GM21390 (cell line): ENCODE data around the gene ABCA5.
"Not testable (repeated sequence)": the region's sequence is repeated elsewhere in the genome, so short reads cannot be mapped to it uniquely, and the experiment has no call there.

Experiments used
- ATAC-seq: cut with Tn5 transposase; IDR thresholded peaks from one replicate; pipeline ENCODE4 v1.9.1; 2021; ENCODE audit not compliant: unreplicated experiment

Gene ABCA5

GRCh38 chr17:69326377-69327059 is 415 bp downstream of the ABCA5 start:
- peak; percentile 1 for ATAC-seq

DNA sequence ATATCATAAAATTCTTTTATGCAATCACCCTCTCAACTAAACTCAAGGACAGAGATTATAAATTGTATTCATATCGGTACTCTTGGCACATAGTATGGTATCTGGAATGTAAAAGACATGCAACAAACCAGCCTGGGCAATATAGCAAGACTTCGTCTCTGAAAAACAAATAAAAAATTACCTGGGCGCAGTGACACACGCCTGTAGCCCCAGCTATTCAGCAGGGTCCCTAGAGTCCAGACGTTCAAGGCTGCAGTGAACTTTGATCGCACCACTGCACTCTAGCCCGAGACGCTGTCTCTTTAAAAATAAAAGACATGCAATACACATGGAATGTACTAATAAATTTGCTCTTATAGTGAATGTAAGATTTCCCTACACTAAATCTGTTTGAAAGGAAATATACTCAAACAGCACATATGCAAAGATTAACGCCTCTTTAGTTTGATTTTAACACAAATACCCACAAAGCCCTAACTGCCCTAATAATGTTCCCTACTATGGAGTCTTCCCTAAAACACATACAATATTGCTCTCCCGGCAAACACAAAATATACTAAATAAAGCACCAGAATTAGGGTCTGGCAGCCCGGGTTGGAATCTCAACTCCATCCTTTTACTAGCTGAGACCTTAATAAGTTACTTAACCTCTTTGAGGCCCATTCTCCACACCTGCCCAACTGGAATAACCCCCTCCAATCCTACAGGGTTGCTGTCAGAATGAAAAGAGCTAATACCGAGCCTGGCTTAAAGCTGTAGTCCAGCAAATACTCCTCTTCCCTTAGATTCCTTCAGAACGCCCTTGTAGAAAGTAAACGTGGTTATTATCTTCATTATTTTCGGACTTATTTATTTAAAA is 1.2 kb downstream of the ABCA5 start:
- no peak for ATAC-seq

- ATAC-seq: no peak
These were observed 3.1 kb downstream of the ABCA5 start for GRCh38 chr17:69323806-69324205.

DNA sequence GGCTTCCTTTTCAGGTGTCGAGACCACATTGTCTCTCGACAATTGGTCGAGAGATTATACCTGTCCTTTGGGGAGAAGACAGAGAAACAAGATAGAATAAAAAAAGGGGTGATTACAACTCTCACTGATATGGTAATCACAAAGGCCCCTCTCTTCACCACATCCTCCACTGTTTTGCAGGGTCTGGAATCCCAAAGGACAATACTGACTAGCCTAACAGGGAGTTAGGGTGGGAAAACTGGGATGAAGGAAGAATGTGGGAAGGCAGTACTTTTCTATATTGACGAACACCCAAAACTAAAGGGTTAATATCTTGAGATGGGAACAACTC is 6.1 kb downstream of the ABCA5 start:
- ATAC-seq: no peak

- no peak for ATAC-seq
These were observed 6.6 kb downstream of the ABCA5 start for GRCh38 chr17:69320210-69320907.

- no peak for ATAC-seq
These were observed 9.3 kb downstream of the ABCA5 start for GRCh38 chr17:69317625-69318024.

DNA sequence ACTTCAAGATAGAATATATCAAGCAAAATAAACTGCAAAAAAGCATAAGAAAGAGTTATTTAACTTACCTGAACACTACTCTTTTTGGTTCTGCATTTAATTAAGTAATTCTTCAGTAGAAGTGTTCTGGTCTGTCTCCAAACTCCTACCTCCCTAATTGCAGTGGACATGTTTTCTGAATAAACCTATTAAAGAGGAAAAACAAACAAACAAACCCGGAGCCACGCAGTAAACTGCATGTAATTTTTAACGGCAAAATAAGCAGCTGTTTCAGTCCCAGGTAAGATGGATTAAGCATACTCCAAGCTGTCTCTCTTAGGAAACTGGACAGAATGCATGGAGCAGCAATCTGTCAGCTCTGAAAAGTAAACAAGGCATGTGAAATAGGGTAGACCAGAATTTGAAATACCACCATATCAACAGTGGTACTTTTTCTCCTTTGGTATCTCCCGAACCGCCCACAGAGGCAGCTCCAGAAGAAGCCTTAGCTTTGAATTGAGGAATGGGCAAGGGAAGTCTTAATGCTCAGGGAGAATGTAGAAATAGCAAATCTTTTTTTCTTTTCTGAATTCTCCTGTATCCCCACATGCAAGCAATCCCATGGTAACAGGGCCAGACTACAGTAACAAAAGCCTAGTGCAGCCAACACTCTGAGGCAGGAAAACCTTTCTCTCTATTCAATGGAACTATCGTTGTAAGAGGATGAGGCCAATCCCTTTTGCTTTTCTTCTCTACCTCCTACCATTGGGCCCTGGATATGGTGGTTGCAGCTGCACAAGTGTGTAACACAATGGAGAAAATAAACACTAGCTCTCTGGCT is 12.5 kb downstream of the ABCA5 start:
- no peak for ATAC-seq

DNA sequence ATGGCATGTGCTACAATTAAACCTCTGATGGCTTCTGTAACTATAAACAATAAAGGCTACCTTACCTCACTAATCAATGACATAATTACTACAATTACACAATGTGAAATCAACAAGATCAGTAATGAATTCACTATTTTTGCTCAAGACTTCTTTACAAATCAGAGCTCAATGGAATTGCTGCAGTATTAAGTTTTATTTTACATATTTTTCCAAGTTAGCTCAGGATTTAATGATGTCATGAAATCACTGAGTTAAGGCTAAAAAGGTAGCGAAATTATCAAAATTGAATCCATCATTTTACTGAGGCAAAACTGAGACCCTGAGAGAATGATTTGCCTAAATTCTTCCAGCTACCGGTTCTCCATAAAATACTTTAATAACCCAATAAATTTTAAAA is 21.8 kb downstream of the ABCA5 start:
- no peak for ATAC-seq

- ATAC-seq: no peak
These were observed 24.3 kb downstream of the ABCA5 start for GRCh38 chr17:69302682-69303081.

- ATAC-seq: no peak
These were observed 26.7 kb downstream of the ABCA5 start for GRCh38 chr17:69300222-69300621.

DNA sequence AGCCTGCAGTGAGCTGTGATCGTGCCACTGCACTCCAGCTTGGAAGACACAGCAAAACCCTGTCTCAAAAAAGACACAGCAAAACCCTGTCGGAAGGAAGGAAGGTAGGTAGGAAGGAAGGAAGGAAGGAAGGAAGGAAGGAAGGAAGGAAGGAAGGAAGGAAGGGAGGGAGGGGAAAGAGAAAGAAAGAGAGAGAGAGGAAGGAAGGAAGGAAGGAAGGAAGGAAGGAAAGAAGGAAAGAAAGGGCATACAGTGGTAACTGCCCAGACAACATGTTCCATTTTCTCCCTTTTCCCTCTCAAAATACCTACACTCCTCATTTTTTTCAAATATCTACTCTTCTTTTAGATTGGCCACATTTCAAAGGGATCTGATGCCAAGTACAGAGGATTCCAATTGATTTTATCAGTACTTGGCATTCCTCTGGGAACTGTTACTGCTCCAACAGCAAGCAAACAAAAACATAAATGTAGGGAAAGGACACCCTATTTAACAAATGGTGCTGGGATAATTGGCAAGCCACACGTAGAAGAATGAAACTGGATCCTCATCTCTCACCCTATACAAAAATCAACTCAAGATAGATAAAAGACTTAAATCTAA is 28.7 kb downstream of the ABCA5 start:
- ATAC-seq: not testable (repeated sequence)

GRCh38 chr17:69287168-69287567 is 39.8 kb downstream of the ABCA5 start:
- no peak for ATAC-seq

GRCh38 chr17:69286257-69286656 is 40.7 kb downstream of the ABCA5 start:
- no peak for ATAC-seq

GRCh38 chr17:69284646-69285045 is 42.3 kb downstream of the ABCA5 start:
- ATAC-seq: no peak

- ATAC-seq: no peak
These were observed 44.9 kb downstream of the ABCA5 start for GRCh38 chr17:69282002-69282401.

- ATAC-seq: not testable (repeated sequence)
These were observed 50.7 kb downstream of the ABCA5 start for GRCh38 chr17:69276279-69276678.

GRCh38 chr17:69275751-69276150 is 51.2 kb downstream of the ABCA5 start:
- ATAC-seq: no peak

- no peak for ATAC-seq
These were observed 55.9 kb downstream of the ABCA5 start for GRCh38 chr17:69271023-69271422.

GRCh38 chr17:69269131-69269998 is 57.6 kb downstream of the ABCA5 start:
- ATAC-seq: no peak

DNA sequence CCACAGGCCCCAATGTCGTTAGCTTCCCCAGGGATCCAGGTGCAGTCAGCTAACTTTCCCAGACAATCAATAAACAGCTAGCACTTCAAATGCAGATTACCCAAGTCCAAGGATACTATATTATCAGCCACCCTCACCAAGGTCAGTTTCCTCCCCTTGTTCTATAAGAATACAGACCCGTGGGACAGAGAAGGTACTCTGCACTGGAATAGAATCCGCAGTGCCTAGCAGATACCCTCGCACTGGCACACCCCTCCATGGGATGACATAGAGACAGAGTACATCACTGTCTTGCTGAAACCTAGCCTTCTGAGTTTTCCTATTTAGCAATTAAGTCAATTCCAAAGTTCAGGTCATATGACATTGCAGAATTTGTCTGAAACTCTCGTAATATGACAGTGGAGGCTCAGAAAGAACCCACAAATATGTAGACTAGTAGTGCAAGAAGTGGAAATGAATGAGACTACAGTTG is 58.4 kb downstream of the ABCA5 start:
- ATAC-seq: no peak
